Ascending aorta (tissue), 2 donors: ENCODE results near the gene CD72. TPM values are rescaled to one million over a fixed set of nuclear protein-coding genes. Genes with fewer than 3 reads are reported as not detected.
"Not testable (repeated sequence)": the region's sequence is repeated elsewhere in the genome, so short reads cannot be mapped to it uniquely, and the experiment has no call there.

Experiments used
- DNase-seq, 2 donors: peaks; one replicate each; pipeline ENCODE4 v3.0.0-alpha.2; 2019; ENCODE audit warnings: low spot score in 2 of 2
- H3K27ac ChIP-seq, 2 donors: fragments of 200-600 bp; sonication (generic); one replicate each; pipeline ENCODE4 v1.5.1; 2016 to 2017; ENCODE audit warnings: mild to moderate bottlenecking in 1 of 2
- H3K27me3 ChIP-seq: fragments of 200-600 bp; sonication (generic); one replicate; pipeline ENCODE4 v1.5.1; 2017
- H3K36me3 ChIP-seq, 2 donors: fragments of 200-600 bp; sonication (generic); one replicate each; pipeline ENCODE4 v1.5.1; 2016
- H3K4me1 ChIP-seq, 2 donors: fragments of 200-600 bp; sonication (generic); one replicate each; pipeline ENCODE4 v1.5.1; 2016 to 2017; ENCODE audit warnings: mild to moderate bottlenecking in 1 of 2
- H3K4me3 ChIP-seq, 2 donors: fragments of 200-600 bp; sonication (generic); one replicate each; pipeline ENCODE4 v1.5.1; 2016 to 2017; ENCODE audit warnings: mild to moderate bottlenecking in 1 of 2
- H3K9me3 ChIP-seq, 2 donors: fragments of 200-600 bp; sonication (generic); one replicate each; pipeline ENCODE4 v1.5.1; 2016
- CTCF ChIP-seq, 3 experiments: fragments of 200-600 bp in 2 of 3; fragments of 450-650 bp in 1 of 3; sonication (generic) in 2 of 3; IDR thresholded peaks; one replicate each; pipeline ENCODE4 v1.5.1; 2016 to 2019; ENCODE audit warnings: antibody characterized with exemption in 3 of 3, mild to moderate bottlenecking in 1 of 3, moderate library complexity in 1 of 3
- intact Hi-C: fragments of 100-400 bp; cut with DNase I; formaldehyde crosslinking; loops from one replicate; pipeline ENCODE4 v1.15.1; 2023
- total RNA-seq: library from RNA; depleted of rRNA; stranded (reverse); fragments of >200 nt; gene quantifications from one replicate; pipeline ENCODE4 v1.1.0, GENCODE V29; 2016

The CD72 gene
- total RNA-seq, 1 donor from 2014 or later, result not detected

DNA sequence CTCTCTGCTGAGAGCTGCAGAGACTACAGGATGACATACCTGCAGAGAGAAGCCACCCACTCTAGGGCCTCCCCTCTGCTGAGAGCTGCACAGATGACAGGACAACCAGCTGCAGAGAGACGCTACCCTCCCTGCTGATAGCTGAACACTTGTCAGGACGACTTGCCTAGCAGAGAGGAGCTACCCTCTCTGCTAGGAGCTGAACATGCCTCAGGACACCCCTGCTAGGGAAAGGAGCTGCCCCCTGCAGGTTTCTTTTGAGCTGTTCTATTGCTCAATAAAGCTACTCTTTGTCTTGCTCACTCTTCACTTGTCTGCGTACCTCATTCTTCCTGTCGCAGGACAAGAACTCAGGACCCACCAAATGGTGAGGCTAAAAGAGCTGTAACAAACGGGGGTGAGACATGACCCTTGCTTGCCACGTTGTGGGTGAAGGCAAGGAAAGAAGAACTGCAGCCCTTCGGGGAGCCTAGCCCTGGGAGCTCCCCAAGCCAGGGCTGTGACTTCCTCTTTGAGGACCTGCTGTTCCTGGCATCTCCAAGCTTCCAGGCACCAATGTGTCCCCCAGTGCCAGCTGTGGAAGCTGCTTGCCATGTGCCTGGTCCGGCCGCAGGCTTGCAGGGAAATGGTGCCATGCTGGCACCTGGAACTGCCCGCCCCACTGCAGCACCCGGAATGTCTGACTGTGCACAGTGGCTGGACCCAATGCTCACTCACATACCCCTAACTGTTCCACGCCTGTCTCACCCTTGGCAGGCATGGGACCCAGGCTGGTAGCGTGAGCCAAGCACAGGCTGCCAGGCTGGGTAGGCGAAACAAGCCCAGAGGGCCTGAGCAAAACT lies 18.2 kb downstream of the CD72 start:
- Histone ChIP-seq H3K4me1 (peaks cover 7 to 21% of the 10 kb centered on the region in 2 donors), H3K27ac (no peak overlapping the region), H3K4me3 (no peak overlapping the region), H3K36me3 (no peaks in the 10 kb centered on the region), H3K27me3 (no peaks in the 10 kb centered on the region), H3K9me3 (no peaks in the 10 kb centered on the region)
- no peak for DNase-seq
- intact Hi-C loops, result loop anchor here (5.0 kb wide), 1 partner anchor 127 kb away; no protein-coding TSS in a partner anchor
- TF ChIP-seq CTCF (IDR thresholded peaks at IDR 0.05), result no peak

- no peak overlapping the region for H3K27ac ChIP-seq
- H3K4me1 ChIP-seq, result peaks cover 7 to 21% of the 10 kb centered on the region in 2 donors
- no peaks in the 10 kb centered on the region for H3K27me3 ChIP-seq
- intact Hi-C loops, result no loop called here
- H3K9me3 ChIP-seq, result peaks cover 0 to 2% of the 10 kb centered on the region in 2 donors
- no peak overlapping the region for H3K4me3 ChIP-seq
- no peaks in the 10 kb centered on the region for H3K36me3 ChIP-seq
- DNase-seq, result no peak
- TF ChIP-seq CTCF (IDR thresholded peaks at IDR 0.05), result no peak
These were observed 19.2 kb downstream of the CD72 start for GRCh38 chr9:35598866-35599590.

GRCh38 chr9:35596907-35597306 lies 21.3 kb downstream of the CD72 start:
- Histone ChIP-seq H3K9me3 (peaks cover 0 to 20% of the 10 kb centered on the region in 2 donors), H3K4me1 (peaks cover 3 to 15% of the 10 kb centered on the region in 2 donors)
- intact Hi-C loops, H3K36me3 ChIP-seq, H3K4me3 ChIP-seq, H3K27ac ChIP-seq, DNase-seq, H3K27me3 ChIP-seq: not testable (repeated sequence)

GRCh38 chr9:35594471-35594870 lies 23.7 kb downstream of the CD72 start:
- DNase-seq, result no peak
- peaks cover 3 to 7% of the 10 kb centered on the region in 2 donors for H3K4me1 ChIP-seq
- no peak for TF ChIP-seq CTCF (IDR thresholded peaks at IDR 0.05)
- H3K36me3 ChIP-seq, result no peaks in the 10 kb centered on the region
- H3K4me3 ChIP-seq, result no peak overlapping the region
- peaks cover 0 to 20% of the 10 kb centered on the region in 2 donors for H3K9me3 ChIP-seq
- H3K27me3 ChIP-seq, result no peaks in the 10 kb centered on the region
- H3K27ac ChIP-seq, result no peak overlapping the region
- intact Hi-C loops, result no loop called here

DNA sequence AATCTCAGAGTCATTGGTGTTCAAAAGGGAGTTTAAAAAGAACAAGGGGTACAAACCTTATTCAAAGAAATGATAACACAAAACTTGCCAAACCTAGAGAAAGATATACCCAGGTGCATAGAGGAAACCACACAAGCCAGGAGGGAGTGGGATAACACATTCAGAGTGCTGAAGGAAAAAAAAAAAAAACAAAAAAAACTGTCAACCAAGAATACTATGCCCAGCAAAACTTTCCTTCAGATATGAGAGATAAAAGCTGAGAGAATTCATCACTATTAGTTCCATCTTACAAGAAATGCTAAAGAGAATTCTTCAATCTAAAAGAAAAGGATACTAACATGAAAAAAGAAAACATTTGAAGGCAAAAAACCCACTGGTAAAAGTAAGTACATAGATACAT lies 24.6 kb downstream of the CD72 start:
- Histone ChIP-seq H3K4me3 (no peak overlapping the region), H3K27ac (no peak overlapping the region), H3K27me3 (no peaks in the 10 kb centered on the region), H3K36me3 (no peaks in the 10 kb centered on the region), H3K9me3 (peaks cover 0 to 20% of the 10 kb centered on the region in 2 donors), H3K4me1 (peaks cover 0 to 2% of the 10 kb centered on the region in 2 donors)
- TF ChIP-seq CTCF (IDR thresholded peaks at IDR 0.05), result no peak
- no peak for DNase-seq
- intact Hi-C loops, result no loop called here

DNA sequence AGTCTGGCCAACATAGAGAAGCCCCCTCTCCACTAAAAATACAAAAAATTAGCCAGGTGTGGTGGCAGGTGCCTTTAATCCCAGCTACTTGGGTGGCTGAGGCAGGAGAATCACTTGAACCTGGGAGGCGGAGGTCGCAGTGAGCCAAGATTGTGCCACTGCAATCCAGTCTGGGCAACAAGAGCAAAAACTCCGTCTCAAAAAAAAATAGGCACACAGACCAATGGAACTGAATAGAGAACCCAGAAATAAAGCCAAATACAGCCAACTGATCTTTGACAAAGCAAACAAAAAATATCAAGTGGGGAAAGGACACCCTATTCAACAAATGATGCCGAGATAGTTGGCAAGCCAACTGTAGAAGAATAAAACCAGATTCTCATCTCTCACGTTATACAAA lies 29.7 kb downstream of the CD72 start:
- H3K27ac ChIP-seq, intact Hi-C loops, H3K27me3 ChIP-seq, H3K36me3 ChIP-seq, DNase-seq, H3K4me1 ChIP-seq, H3K4me3 ChIP-seq: not testable (repeated sequence)
- peaks cover 0 to 13% of the 10 kb centered on the region in 2 donors for H3K9me3 ChIP-seq

GRCh38 chr9:35584681-35585080 lies 33.5 kb downstream of the CD72 start:
- H3K4me1 ChIP-seq, H3K27ac ChIP-seq, DNase-seq, H3K36me3 ChIP-seq, H3K4me3 ChIP-seq, H3K9me3 ChIP-seq, intact Hi-C loops, H3K27me3 ChIP-seq: not testable (repeated sequence)

- intact Hi-C loops, DNase-seq, H3K27ac ChIP-seq, H3K27me3 ChIP-seq, H3K4me1 ChIP-seq, H3K36me3 ChIP-seq, H3K4me3 ChIP-seq: not testable (repeated sequence)
- H3K9me3 ChIP-seq, result peaks cover 3 to 11% of the 10 kb centered on the region in 2 donors
These were observed 34.7 kb downstream of the CD72 start for GRCh38 chr9:35583521-35583920.

- H3K4me3 ChIP-seq, H3K4me1 ChIP-seq, H3K27ac ChIP-seq, H3K36me3 ChIP-seq, H3K27me3 ChIP-seq, DNase-seq, intact Hi-C loops: not testable (repeated sequence)
- H3K9me3 ChIP-seq, result peaks cover 3 to 11% of the 10 kb centered on the region in 2 donors
These were observed 38.5 kb downstream of the CD72 start for GRCh38 chr9:35579659-35580227.
